GM18507 (cell line): ENCODE measurements around the gene HESX1.

Source experiments
- DNase-seq: peaks from one replicate; pipeline ENCODE4 v3.0.0; 2011; ENCODE audit warnings: low read depth; ENCODE audit not compliant: insufficient read length; ENCODE audit errors: extremely low spot score
- FAIRE-seq: peaks from 2 replicates; lab custom pipeline; 2011; peaks lifted over from hg19 to GRCh38; lab: Jason Lieb, UNC

Gene HESX1

GRCh38 chr3:57152151-57153143, 47.3 kb downstream of the HESX1 start:
- no peak for FAIRE-seq
- no peak for DNase-seq

- FAIRE-seq, result no peak
These were observed 48.0 kb downstream of the HESX1 start for GRCh38 chr3:57151749-57152148.

GRCh38 chr3:57151021-57151449, 48.7 kb downstream of the HESX1 start:
- FAIRE-seq, result no peak

More at GRCh38 chr3:57151749-57152148, 48.0 kb downstream of the HESX1 start:
- DNase-seq, result no peak

GRCh38 chr3:57150113-57150581, 49.6 kb downstream of the HESX1 start:
- FAIRE-seq, result no peak

More at GRCh38 chr3:57151021-57151449, 48.7 kb downstream of the HESX1 start:
- DNase-seq, result no peak

More at GRCh38 chr3:57150113-57150581, 49.6 kb downstream of the HESX1 start:
- no peak for DNase-seq
